Measurements from ENCODE around the gene HLA-A.

GRCh38 chr6:29977425-29977727 is 35.0 kb downstream of the HLA-A start:
- no peak for TF ChIP-seq CTCF (IDR thresholded peaks at IDR 0.05; ENCODE audit: low read depth, low read length)
- no peak for TF ChIP-seq POLR2A (IDR thresholded peaks at IDR 0.05; ENCODE audit: extremely low read depth, insufficient read length)
